DMS153 (cell line): ENCODE measurements around the gene IL17RC.
"Not testable (repeated sequence)": the region's sequence is repeated elsewhere in the genome, so short reads cannot be mapped to it uniquely, and the experiment has no call there.

Source experiments
- DNase-seq: peaks from one replicate; lab custom pipeline; 2025; lab: John Stamatoyannopoulos, UW

Gene IL17RC

GRCh38 chr3:9895715-9896114, 21.2 kb upstream of the IL17RC start:
- DNase-seq: not testable (repeated sequence)

GRCh38 chr3:9896755-9897407, 20.0 kb upstream of the IL17RC start:
- DNase-seq: not testable (repeated sequence)

GRCh38 chr3:9897408-9898372, 19.2 kb upstream of the IL17RC start:
- DNase-seq: no peak

GRCh38 chr3:9898467-9899241, 18.2 kb upstream of the IL17RC start:
- no peak for DNase-seq

- DNase-seq: no peak
These were observed 17.6 kb upstream of the IL17RC start for GRCh38 chr3:9899289-9899791.

- DNase-seq: not testable (repeated sequence)
These were observed 15.9 kb upstream of the IL17RC start for GRCh38 chr3:9900965-9901415.

- DNase-seq: no peak
These were observed 14.9 kb upstream of the IL17RC start for GRCh38 chr3:9901967-9902366.

- no peak for DNase-seq
These were observed 14.3 kb upstream of the IL17RC start, which contains the start of gene IL17RE for GRCh38 chr3:9902372-9903237. Gene IL17RE (plus strand): TSS chr3:9902848. CDS start chr3:9902933, 85 bp downstream.

- no peak for DNase-seq
These were observed 13.7 kb upstream of the IL17RC start for GRCh38 chr3:9903238-9903624.

- DNase-seq: no peak
These were observed 13.0 kb upstream of the IL17RC start for GRCh38 chr3:9903904-9904303.

- no peak for DNase-seq
These were observed 10.4 kb upstream of the IL17RC start for GRCh38 chr3:9906480-9906879.

GRCh38 chr3:9908286-9908685, 8.6 kb upstream of the IL17RC start:
- DNase-seq: no peak

GRCh38 chr3:9909221-9910013, 7.5 kb upstream of the IL17RC start:
- DNase-seq: no peak

- DNase-seq: no peak
These were observed 5.0 kb upstream of the IL17RC start for GRCh38 chr3:9911863-9912262.

GRCh38 chr3:9912294-9912935, 4.5 kb upstream of the IL17RC start:
- DNase-seq: no peak

- no peak for DNase-seq
These were observed 3.3 kb upstream of the IL17RC start for GRCh38 chr3:9913601-9914000.

- DNase-seq: no peak
These were observed 2.9 kb upstream of the IL17RC start for GRCh38 chr3:9914011-9914410.

- no peak for DNase-seq
These were observed 2.2 kb upstream of the IL17RC start for GRCh38 chr3:9914559-9915253.
